ENCODE results near the gene CBFA2T3.

The CBFA2T3 gene

DNA sequence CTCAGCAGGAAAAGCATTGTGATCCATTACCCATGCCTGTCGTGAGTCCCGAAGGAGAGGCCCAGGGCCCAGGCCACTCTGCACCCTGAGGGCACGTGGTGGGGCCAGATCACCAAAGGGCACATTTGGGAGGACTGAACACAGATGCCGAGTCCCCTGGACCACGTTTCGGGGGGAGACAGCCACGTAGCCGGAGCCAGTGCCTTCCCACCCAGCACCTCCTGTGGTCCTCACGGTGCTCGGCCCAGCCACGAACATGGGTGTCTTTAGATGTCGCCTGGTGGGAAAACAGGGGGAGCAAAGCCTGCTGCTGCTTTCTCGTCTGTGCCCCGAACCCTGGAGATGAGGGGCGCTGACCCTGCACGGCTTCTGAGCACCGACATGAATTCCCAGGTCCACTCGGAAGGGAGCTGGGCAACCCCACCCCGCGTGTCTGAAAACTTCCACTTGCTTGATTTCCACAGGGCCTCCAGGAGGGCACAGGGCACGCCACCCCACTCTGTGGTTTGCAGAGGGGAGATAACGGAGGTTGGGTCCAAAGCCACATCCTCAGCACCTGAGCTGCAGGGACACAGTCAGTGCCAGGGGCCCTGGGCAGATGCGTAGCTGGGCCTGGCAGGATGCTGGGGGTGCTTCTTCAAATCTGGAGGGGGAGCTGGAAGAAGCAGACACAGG is 14.4 kb downstream of the CBFA2T3 start:
- Histone ChIP-seq H3K36me3 (ENCODE audit: control insufficient read depth in 2 of 2, insufficient read depth in 1 of 2, low read length in 2 of 2) (no peaks in the 10 kb centered on the region), H3K4me3 (ENCODE audit: low read depth, low read length) (no peak overlapping the region), H3K9me3 (ENCODE audit: control insufficient read depth, insufficient read depth, low read depth, low read length) (no peaks in the 10 kb centered on the region), H3K4me1 (ENCODE audit: control insufficient read depth, insufficient read depth, low read length) (no peaks in the 10 kb centered on the region), H3K27ac (ENCODE audit: extremely low read depth, low read depth, low read length) (no peak overlapping the region)
- TF ChIP-seq, protein P1, sequence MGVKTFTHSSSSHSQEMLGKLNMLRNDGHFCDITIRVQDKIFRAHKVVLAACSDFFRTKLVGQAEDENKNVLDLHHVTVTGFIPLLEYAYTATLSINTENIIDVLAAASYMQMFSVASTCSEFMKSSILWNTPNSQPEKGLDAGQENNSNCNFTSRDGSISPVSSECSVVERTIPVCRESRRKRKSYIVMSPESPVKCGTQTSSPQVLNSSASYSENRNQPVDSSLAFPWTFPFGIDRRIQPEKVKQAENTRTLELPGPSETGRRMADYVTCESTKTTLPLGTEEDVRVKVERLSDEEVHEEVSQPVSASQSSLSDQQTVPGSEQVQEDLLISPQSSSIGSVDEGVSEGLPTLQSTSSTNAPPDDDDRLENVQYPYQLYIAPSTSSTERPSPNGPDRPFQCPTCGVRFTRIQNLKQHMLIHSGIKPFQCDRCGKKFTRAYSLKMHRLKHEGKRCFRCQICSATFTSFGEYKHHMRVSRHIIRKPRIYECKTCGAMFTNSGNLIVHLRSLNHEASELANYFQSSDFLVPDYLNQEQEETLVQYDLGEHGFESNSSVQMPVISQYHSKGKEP (tag by site-specific recombination; IDR thresholded peaks at IDR 0.05) = no peak
- TF ChIP-seq ZNF350 (tag by site-specific recombination; IDR thresholded peaks at IDR 0.05) (no peak), ZBTB48 (tag by site-specific recombination; IDR thresholded peaks at IDR 0.05) (no peak), BCL11B (tag by site-specific recombination; IDR thresholded peaks at IDR 0.05; ENCODE audit: low read depth) (no peak), ZNF114 (tag by site-specific recombination; IDR thresholded peaks at IDR 0.05) (no peak), ZNF837 (tag by site-specific recombination; IDR thresholded peaks at IDR 0.05) (no peak), ZNF514 (tag by site-specific recombination; IDR thresholded peaks at IDR 0.05) (no peak), ZNF2 (tag by site-specific recombination; IDR thresholded peaks at IDR 0.05) (no peak)
- ChIA-PET POLR2A (no interaction called here), CTCF (no interaction called here)

DNA sequence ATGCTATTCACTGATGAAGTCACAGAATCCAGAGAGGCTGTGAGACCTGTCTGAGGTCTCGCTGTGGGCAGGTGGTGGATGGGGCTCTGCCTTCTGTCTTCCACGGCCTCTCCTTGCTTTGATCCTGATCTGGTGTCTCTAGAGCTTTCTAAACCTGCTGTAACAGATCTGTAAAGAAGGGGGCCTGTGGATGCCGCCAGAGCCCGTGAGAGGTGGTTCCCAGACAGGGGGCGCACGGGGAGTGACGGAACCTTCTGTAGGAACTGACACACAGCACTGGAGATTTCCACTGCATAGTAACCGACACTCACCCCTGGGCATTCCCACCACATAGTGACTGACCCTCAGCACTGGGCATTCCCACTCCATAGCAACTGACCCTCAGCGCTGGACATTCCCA is 16.0 kb downstream of the CBFA2T3 start:
- POLR2A ChIA-PET = no interaction called here
- no peaks in the 10 kb centered on the region for H3K4me1 ChIP-seq (ENCODE audit: control insufficient read depth, insufficient read depth, low read length)

DNA sequence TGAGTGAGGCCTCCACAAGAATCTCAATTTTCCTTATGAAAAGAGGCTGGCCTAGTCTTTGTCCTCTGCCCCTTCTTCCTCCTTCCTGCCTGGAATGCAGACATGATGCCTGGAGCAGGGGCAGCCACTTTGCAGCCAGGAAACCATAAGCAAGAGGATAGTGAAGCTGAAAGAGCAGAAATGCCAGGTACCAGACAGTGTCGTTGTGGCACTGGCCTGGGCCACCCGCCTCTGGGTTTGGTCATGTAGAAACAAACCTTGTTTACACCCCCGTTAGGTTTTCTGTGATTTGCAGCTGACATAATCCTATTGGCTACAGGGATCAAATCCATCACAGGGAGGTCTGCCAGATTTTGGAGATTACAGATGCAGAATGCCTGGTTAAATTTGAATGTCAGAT is 16.5 kb downstream of the CBFA2T3 start:
- POLR2A ChIA-PET = no interaction called here
- TF ChIP-seq ZNF157 (tag by site-specific recombination; IDR thresholded peaks at IDR 0.05) = no peak
- no peak for TF ChIP-seq ZBTB20 (tag by site-specific recombination; IDR thresholded peaks at IDR 0.05)
- TF ChIP-seq ZNF473 (tag by site-specific recombination; IDR thresholded peaks at IDR 0.05) = no peak
- Histone ChIP-seq H3K27ac (ENCODE audit: extremely low read depth, low read depth, low read length) (no peak overlapping the region), H3K36me3 (ENCODE audit: control insufficient read depth in 2 of 2, insufficient read depth in 1 of 2, low read length in 2 of 2) (no peaks in the 10 kb centered on the region), H3K9me3 (ENCODE audit: control insufficient read depth, insufficient read depth, low read depth, low read length) (no peaks in the 10 kb centered on the region), H3K4me1 (ENCODE audit: control insufficient read depth, insufficient read depth, low read length) (no peaks in the 10 kb centered on the region), H3K4me3 (ENCODE audit: low read depth, low read length) (no peak overlapping the region)
- CTCF ChIA-PET = no interaction called here

More for the DNA sequence above, 16.0 kb downstream of the CBFA2T3 start:
- no peak overlapping the region for H3K27ac ChIP-seq (ENCODE audit: extremely low read depth, low read depth, low read length)
- H3K9me3 ChIP-seq (ENCODE audit: control insufficient read depth, insufficient read depth, low read depth, low read length) = no peaks in the 10 kb centered on the region
- no peaks in the 10 kb centered on the region for H3K36me3 ChIP-seq (ENCODE audit: control insufficient read depth in 2 of 2, insufficient read depth in 1 of 2, low read length in 2 of 2)
- CTCF ChIA-PET = no interaction called here
- no peak for TF ChIP-seq YY1 (tag by site-specific recombination; IDR thresholded peaks at IDR 0.05)
- TF ChIP-seq, protein P2, sequence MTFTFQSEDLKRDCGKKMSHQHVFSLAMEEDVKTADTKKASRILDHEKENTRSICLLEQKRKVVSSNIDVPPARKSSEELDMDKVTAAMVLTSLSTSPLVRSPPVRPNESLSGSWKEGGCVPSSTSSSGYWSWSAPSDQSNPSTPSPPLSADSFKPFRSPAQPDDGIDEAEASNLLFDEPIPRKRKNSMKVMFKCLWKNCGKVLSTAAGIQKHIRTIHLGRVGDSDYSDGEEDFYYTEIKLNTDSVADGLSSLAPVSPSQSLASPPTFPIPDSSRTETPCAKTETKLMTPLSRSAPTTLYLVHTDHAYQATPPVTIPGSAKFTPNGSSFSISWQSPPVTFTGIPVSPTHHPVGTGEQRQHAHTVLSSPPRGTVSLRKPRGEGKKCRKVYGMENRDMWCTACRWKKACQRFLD (tag by site-specific recombination; IDR thresholded peaks at IDR 0.05) = no peak
- TF ChIP-seq ZNF558 (tag by site-specific recombination; IDR thresholded peaks at IDR 0.05) = no peak
- TF ChIP-seq ZNF514 (tag by site-specific recombination; IDR thresholded peaks at IDR 0.05) = no peak
- TF ChIP-seq, protein P3, sequence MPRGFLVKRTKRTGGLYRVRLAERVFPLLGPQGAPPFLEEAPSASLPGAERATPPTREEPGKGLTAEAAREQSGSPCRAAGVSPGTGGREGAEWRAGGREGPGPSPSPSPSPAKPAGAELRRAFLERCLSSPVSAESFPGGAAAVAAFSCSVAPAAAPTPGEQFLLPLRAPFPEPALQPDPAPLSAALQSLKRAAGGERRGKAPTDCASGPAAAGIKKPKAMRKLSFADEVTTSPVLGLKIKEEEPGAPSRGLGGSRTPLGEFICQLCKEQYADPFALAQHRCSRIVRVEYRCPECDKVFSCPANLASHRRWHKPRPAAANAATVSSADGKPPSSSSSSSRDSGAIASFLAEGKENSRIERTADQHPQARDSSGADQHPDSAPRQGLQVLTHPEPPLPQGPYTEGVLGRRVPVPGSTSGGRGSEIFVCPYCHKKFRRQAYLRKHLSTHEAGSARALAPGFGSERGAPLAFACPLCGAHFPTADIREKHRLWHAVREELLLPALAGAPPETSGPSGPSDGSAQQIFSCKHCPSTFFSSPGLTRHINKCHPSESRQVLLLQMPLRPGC (tag by site-specific recombination; IDR thresholded peaks at IDR 0.05) = no peak
- no peak for TF ChIP-seq ZNF433 (tag by site-specific recombination; IDR thresholded peaks at IDR 0.05; ENCODE audit: low read depth)
- TF ChIP-seq IKZF3 (tag by site-specific recombination; IDR thresholded peaks at IDR 0.05) = no peak
- no peak for TF ChIP-seq ZNF2 (tag by site-specific recombination; IDR thresholded peaks at IDR 0.05)
- TF ChIP-seq ZXDB (tag by site-specific recombination; IDR thresholded peaks at IDR 0.05) = no peak
- no peak for TF ChIP-seq ZNF416 (tag by site-specific recombination; IDR thresholded peaks at IDR 0.05)
- TF ChIP-seq ZNF311 (tag by site-specific recombination; IDR thresholded peaks at IDR 0.05; ENCODE audit: borderline replicate concordance) = no peak
- no peak for TF ChIP-seq ZNF621 (tag by site-specific recombination; IDR thresholded peaks at IDR 0.05)
- TF ChIP-seq, protein P4, sequence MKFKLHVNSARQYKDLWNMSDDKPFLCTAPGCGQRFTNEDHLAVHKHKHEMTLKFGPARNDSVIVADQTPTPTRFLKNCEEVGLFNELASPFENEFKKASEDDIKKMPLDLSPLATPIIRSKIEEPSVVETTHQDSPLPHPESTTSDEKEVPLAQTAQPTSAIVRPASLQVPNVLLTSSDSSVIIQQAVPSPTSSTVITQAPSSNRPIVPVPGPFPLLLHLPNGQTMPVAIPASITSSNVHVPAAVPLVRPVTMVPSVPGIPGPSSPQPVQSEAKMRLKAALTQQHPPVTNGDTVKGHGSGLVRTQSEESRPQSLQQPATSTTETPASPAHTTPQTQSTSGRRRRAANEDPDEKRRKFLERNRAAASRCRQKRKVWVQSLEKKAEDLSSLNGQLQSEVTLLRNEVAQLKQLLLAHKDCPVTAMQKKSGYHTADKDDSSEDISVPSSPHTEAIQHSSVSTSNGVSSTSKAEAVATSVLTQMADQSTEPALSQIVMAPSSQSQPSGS (tag by site-specific recombination; IDR thresholded peaks at IDR 0.05; ENCODE audit: low read depth) = no peak
- H3K4me3 ChIP-seq (ENCODE audit: low read depth, low read length) = no peak overlapping the region

Data from HEK293 (cell line).